Ascending aorta (tissue), 2 donors: ENCODE results near the gene RGS7. TPM values are rescaled to one million over a fixed set of nuclear protein-coding genes. Genes with fewer than 3 reads are reported as not detected.

Experiments used
- DNase-seq, 2 donors: peaks; one replicate each; pipeline ENCODE4 v3.0.0-alpha.2; 2019; ENCODE audit warnings: low spot score in 2 of 2
- H3K27ac ChIP-seq, 2 donors: fragments of 200-600 bp; sonication (generic); one replicate each; pipeline ENCODE4 v1.5.1; 2016 to 2017; ENCODE audit warnings: mild to moderate bottlenecking in 1 of 2
- H3K27me3 ChIP-seq: fragments of 200-600 bp; sonication (generic); one replicate; pipeline ENCODE4 v1.5.1; 2017
- H3K36me3 ChIP-seq, 2 donors: fragments of 200-600 bp; sonication (generic); one replicate each; pipeline ENCODE4 v1.5.1; 2016
- H3K4me1 ChIP-seq, 2 donors: fragments of 200-600 bp; sonication (generic); one replicate each; pipeline ENCODE4 v1.5.1; 2016 to 2017; ENCODE audit warnings: mild to moderate bottlenecking in 1 of 2
- H3K4me3 ChIP-seq, 2 donors: fragments of 200-600 bp; sonication (generic); one replicate each; pipeline ENCODE4 v1.5.1; 2016 to 2017; ENCODE audit warnings: mild to moderate bottlenecking in 1 of 2
- H3K9me3 ChIP-seq, 2 donors: fragments of 200-600 bp; sonication (generic); one replicate each; pipeline ENCODE4 v1.5.1; 2016
- intact Hi-C: fragments of 100-400 bp; cut with DNase I; formaldehyde crosslinking; loops from one replicate; pipeline ENCODE4 v1.15.1; 2023
- total RNA-seq: library from RNA; depleted of rRNA; stranded (reverse); fragments of >200 nt; gene quantifications from one replicate; pipeline ENCODE4 v1.1.0, GENCODE V29; 2016
- TF ChIP-seq, protein P1 (sequence below), 3 experiments: fragments of 200-600 bp in 2 of 3; fragments of 450-650 bp in 1 of 3; sonication (generic) in 2 of 3; IDR thresholded peaks; one replicate each; pipeline ENCODE4 v1.5.1; 2016 to 2019; ENCODE audit warnings: antibody characterized with exemption in 3 of 3, mild to moderate bottlenecking in 1 of 3, moderate library complexity in 1 of 3

RGS7 gene
- total RNA-seq, 1 donor from 2014 or later, result not detected

- no peaks in the 10 kb centered on the region for H3K36me3 ChIP-seq
- TF ChIP-seq, protein P1, sequence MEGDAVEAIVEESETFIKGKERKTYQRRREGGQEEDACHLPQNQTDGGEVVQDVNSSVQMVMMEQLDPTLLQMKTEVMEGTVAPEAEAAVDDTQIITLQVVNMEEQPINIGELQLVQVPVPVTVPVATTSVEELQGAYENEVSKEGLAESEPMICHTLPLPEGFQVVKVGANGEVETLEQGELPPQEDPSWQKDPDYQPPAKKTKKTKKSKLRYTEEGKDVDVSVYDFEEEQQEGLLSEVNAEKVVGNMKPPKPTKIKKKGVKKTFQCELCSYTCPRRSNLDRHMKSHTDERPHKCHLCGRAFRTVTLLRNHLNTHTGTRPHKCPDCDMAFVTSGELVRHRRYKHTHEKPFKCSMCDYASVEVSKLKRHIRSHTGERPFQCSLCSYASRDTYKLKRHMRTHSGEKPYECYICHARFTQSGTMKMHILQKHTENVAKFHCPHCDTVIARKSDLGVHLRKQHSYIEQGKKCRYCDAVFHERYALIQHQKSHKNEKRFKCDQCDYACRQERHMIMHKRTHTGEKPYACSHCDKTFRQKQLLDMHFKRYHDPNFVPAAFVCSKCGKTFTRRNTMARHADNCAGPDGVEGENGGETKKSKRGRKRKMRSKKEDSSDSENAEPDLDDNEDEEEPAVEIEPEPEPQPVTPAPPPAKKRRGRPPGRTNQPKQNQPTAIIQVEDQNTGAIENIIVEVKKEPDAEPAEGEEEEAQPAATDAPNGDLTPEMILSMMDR (IDR thresholded peaks at IDR 0.05), result no peak
- H3K27ac ChIP-seq, result no peak overlapping the region
- no peaks in the 10 kb centered on the region for H3K4me1 ChIP-seq
- H3K9me3 ChIP-seq, result no peaks in the 10 kb centered on the region
- no peak overlapping the region for H3K4me3 ChIP-seq
- H3K27me3 ChIP-seq, result no peaks in the 10 kb centered on the region
- DNase-seq, result no peak
- intact Hi-C loops, result no loop called here
Observed at GRCh38 chr1:241048622-241049021, 308.4 kb downstream of the RGS7 start.

- intact Hi-C loops, result no loop called here
- H3K9me3 ChIP-seq, result no peaks in the 10 kb centered on the region
- no peak for DNase-seq
- no peaks in the 10 kb centered on the region for H3K4me1 ChIP-seq
- H3K27me3 ChIP-seq, result no peaks in the 10 kb centered on the region
- H3K27ac ChIP-seq, result no peak overlapping the region
- TF ChIP-seq, protein P1 (IDR thresholded peaks at IDR 0.05), result no peak
- no peaks in the 10 kb centered on the region for H3K36me3 ChIP-seq
- H3K4me3 ChIP-seq, result no peak overlapping the region
Observed at GRCh38 chr1:241045659-241046058, 311.3 kb downstream of the RGS7 start.

DNA sequence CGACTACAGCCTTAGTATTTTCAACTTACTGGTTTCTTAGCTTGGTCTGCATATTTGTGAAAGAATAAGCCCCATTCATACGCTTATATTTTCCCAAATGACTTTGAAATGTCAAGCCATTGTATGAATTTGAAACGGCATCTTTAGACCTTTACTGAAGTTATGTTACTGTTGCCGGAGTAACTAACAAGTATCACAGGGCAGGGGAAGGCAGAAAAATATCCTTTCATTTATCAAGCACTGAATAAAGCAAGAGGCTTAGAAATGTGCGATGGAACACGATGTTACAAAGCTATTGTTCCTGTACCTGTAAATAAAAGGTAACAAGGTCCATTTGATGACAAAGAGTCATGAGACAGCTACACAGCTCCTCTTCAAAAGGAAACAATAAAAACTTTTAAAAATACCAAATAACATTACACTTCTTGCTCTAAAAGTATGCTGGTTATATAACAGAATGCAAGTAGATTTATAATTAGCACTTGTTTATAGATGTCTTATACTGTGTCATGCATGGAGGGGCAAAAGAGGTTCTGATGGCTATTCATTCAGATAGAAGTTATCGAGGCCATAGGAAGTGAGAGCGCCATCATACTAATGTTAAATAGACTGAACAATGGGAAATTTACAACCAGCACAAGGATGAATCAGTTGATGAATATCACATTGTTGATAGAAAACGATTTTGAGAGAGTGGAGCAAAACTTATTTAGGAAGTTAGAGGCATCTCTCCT is 322.6 kb downstream of the RGS7 start:
- H3K4me3 ChIP-seq, result no peak overlapping the region
- no peaks in the 10 kb centered on the region for H3K4me1 ChIP-seq
- H3K36me3 ChIP-seq, result no peaks in the 10 kb centered on the region
- TF ChIP-seq, protein P1 (IDR thresholded peaks at IDR 0.05), result no peak
- no peak for DNase-seq
- no peak overlapping the region for H3K27ac ChIP-seq
- H3K27me3 ChIP-seq, result no peaks in the 10 kb centered on the region
- no peaks in the 10 kb centered on the region for H3K9me3 ChIP-seq
- intact Hi-C loops, result no loop called here

- no peak for DNase-seq
- TF ChIP-seq, protein P1 (IDR thresholded peaks at IDR 0.05), result no peak
Observed at GRCh38 chr1:241024834-241025233, 332.2 kb downstream of the RGS7 start.

GRCh38 chr1:241022366-241022765 is 334.6 kb downstream of the RGS7 start:
- DNase-seq, result no peak
- Histone ChIP-seq H3K36me3 (no peaks in the 10 kb centered on the region), H3K9me3 (no peaks in the 10 kb centered on the region), H3K27ac (no peak overlapping the region), H3K4me3 (no peak overlapping the region), H3K27me3 (no peaks in the 10 kb centered on the region), H3K4me1 (no peaks in the 10 kb centered on the region)
- intact Hi-C loops, result no loop called here
- TF ChIP-seq, protein P1 (IDR thresholded peaks at IDR 0.05), result no peak

More at GRCh38 chr1:241024834-241025233, 332.2 kb downstream of the RGS7 start:
- intact Hi-C loops, result no loop called here
- Histone ChIP-seq H3K27me3 (no peaks in the 10 kb centered on the region), H3K27ac (no peak overlapping the region), H3K9me3 (no peaks in the 10 kb centered on the region), H3K36me3 (no peaks in the 10 kb centered on the region), H3K4me3 (no peak overlapping the region), H3K4me1 (no peaks in the 10 kb centered on the region)
